OCI-LY1 (cell line): ENCODE measurements around the gene FN1.
"Not testable (repeated sequence)": the region's sequence is repeated elsewhere in the genome, so short reads cannot be mapped to it uniquely, and the experiment has no call there.

ENCODE experiments used
- H2AFZ ChIP-seq: fragments of 200-600 bp; sonication (generic), shearing (Covaris generic); 2 replicates; pipeline ENCODE4 v1.6.0; 2014; ENCODE audit warnings: antibody characterized with exemption, mild to moderate bottlenecking, low read length
- H3F3A ChIP-seq: fragments of 200-600 bp; sonication (generic), shearing (Covaris generic); 2 replicates; pipeline ENCODE4 v1.6.0; 2014; ENCODE audit warnings: mild to moderate bottlenecking, antibody characterized with exemption, low read length, moderate library complexity; ENCODE audit not compliant: insufficient read depth
- H3K27ac ChIP-seq: fragments of 200-600 bp; sonication (generic); 2 replicates; pipeline ENCODE4 v1.5.1; 2014; ENCODE audit warnings: low read length, mixed run types, mild to moderate bottlenecking, low read depth; ENCODE audit not compliant: poor library complexity, severe bottlenecking
- H3K27me3 ChIP-seq: fragments of 200-600 bp; sonication (generic); 2 replicates; pipeline ENCODE4 v1.6.0; 2014; ENCODE audit warnings: antibody characterized with exemption, mild to moderate bottlenecking, low read length, moderate library complexity; ENCODE audit not compliant: insufficient read depth
- H3K36me3 ChIP-seq: fragments of 200-600 bp; sonication (generic); 2 replicates; pipeline ENCODE4 v1.6.1; 2014; ENCODE audit warnings: mild to moderate bottlenecking, antibody characterized with exemption, low read length, moderate library complexity, mixed read lengths; ENCODE audit not compliant: insufficient read depth
- H3K4me1 ChIP-seq: fragments of 200-600 bp; sonication (generic); 2 replicates; pipeline ENCODE4 v1.5.1; 2014; ENCODE audit warnings: mild to moderate bottlenecking, low read length, moderate library complexity; ENCODE audit not compliant: insufficient read depth, severe bottlenecking
- H3K4me2 ChIP-seq: fragments of 200-600 bp; sonication (generic), shearing (Covaris generic); 2 replicates; pipeline ENCODE4 v1.6.1; 2014; ENCODE audit warnings: low read length
- H3K4me3 ChIP-seq: fragments of 200-600 bp; sonication (generic); 2 replicates; pipeline ENCODE4 v1.5.1; 2014; ENCODE audit warnings: low read length, low read depth, mild to moderate bottlenecking, mixed read lengths; ENCODE audit not compliant: poor library complexity, severe bottlenecking
- H3K79me2 ChIP-seq: fragments of 200-600 bp; shearing (Covaris generic); 2 replicates; pipeline ENCODE4 v1.6.1; 2016; ENCODE audit warnings: mixed run types, low read length, mixed read lengths; ENCODE audit not compliant: insufficient read depth
- H3K9ac ChIP-seq: fragments of 200-600 bp; sonication (generic), shearing (Covaris generic); 2 replicates; pipeline ENCODE4 v1.6.1; 2014; ENCODE audit warnings: mild to moderate bottlenecking, low read length, mixed read lengths
- H3K9me2 ChIP-seq: fragments of 200-600 bp; sonication (generic), shearing (Covaris generic); 2 replicates; pipeline ENCODE4 v1.6.1; 2014; ENCODE audit warnings: low read depth, mild to moderate bottlenecking, low read length, mixed read lengths
- H3K9me3 ChIP-seq: fragments of 200-600 bp; shearing (Covaris generic); 2 replicates; pipeline ENCODE4 v1.6.1; 2014; ENCODE audit warnings: low read length, mixed read lengths
- H4K20me1 ChIP-seq: fragments of 200-600 bp; sonication (generic), shearing (Covaris generic); 2 replicates; pipeline ENCODE4 v1.6.0; 2016; ENCODE audit warnings: mild to moderate bottlenecking, low read length; ENCODE audit not compliant: insufficient read depth
- EZH2 ChIP-seq: fragments of 200-600 bp; sonication (generic), shearing (Covaris generic); IDR thresholded peaks from 2 replicates; pipeline ENCODE4 v1.8.0; 2017; ENCODE audit warnings: borderline replicate concordance, mixed run types, mild to moderate bottlenecking, antibody characterized with exemption, low read length, moderate library complexity, mixed read lengths
- TF ChIP-seq, protein P1 (sequence below): fragments of 200-600 bp; sonication (generic), shearing (Covaris generic); IDR thresholded peaks from 2 replicates; pipeline ENCODE4 v1.5.1; 2017; ENCODE audit warnings: mild to moderate bottlenecking, antibody characterized with exemption, low read length, moderate library complexity, mixed read lengths

The FN1 gene

DNA sequence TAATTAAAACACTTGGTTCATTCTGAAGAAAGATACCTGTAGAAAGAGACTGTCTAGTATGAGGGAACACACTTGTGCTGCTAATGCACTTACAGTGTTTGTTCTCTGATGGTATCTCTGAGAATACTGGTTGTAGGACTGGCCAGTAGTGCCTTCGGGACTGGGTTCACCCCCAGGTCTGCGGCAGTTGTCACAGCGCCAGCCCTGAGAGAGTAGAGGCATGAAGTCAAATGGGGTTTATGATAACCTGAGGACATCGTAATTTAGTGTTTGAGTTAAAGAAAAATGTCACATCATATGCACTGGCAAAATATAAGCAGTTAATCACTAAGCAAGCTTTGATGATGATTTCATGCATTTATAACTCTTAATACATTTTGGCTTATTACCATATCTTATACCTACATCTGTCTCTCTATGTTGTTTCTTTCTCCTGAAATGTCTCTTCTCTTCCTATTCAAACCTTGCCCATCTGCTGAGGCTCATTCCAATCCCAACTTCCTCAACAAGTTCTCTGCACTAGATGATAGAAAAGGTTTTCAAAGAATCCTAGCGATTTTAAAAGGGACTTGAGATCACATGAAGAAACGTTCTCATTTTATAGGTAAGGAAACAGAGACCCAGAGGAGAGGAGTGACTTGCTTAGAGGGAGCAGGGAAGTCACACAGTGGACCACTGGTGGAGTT is 73.8 kb downstream of the FN1 start:
- no peaks in the 10 kb centered on the region for H3K4me1 ChIP-seq
- no peak for TF ChIP-seq EZH2
- TF ChIP-seq, protein P1, sequence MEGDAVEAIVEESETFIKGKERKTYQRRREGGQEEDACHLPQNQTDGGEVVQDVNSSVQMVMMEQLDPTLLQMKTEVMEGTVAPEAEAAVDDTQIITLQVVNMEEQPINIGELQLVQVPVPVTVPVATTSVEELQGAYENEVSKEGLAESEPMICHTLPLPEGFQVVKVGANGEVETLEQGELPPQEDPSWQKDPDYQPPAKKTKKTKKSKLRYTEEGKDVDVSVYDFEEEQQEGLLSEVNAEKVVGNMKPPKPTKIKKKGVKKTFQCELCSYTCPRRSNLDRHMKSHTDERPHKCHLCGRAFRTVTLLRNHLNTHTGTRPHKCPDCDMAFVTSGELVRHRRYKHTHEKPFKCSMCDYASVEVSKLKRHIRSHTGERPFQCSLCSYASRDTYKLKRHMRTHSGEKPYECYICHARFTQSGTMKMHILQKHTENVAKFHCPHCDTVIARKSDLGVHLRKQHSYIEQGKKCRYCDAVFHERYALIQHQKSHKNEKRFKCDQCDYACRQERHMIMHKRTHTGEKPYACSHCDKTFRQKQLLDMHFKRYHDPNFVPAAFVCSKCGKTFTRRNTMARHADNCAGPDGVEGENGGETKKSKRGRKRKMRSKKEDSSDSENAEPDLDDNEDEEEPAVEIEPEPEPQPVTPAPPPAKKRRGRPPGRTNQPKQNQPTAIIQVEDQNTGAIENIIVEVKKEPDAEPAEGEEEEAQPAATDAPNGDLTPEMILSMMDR = no peak
- no peak overlapping the region for H3K9ac ChIP-seq
- H3K79me2 ChIP-seq = no peaks in the 10 kb centered on the region
- H3K9me3 ChIP-seq = no peaks in the 10 kb centered on the region
- no peaks in the 10 kb centered on the region for H3K9me2 ChIP-seq
- H3K4me3 ChIP-seq = no peak overlapping the region
- H3K4me2 ChIP-seq = no peak overlapping the region
- no peaks in the 10 kb centered on the region for H3K27me3 ChIP-seq
- no peaks in the 10 kb centered on the region for H4K20me1 ChIP-seq
- H3K27ac ChIP-seq = no peak overlapping the region
- H3F3A ChIP-seq = no peaks in the 10 kb centered on the region
- peaks cover 59% of the 10 kb centered on the region for H3K36me3 ChIP-seq
- H2AFZ ChIP-seq = no peak overlapping the region

DNA sequence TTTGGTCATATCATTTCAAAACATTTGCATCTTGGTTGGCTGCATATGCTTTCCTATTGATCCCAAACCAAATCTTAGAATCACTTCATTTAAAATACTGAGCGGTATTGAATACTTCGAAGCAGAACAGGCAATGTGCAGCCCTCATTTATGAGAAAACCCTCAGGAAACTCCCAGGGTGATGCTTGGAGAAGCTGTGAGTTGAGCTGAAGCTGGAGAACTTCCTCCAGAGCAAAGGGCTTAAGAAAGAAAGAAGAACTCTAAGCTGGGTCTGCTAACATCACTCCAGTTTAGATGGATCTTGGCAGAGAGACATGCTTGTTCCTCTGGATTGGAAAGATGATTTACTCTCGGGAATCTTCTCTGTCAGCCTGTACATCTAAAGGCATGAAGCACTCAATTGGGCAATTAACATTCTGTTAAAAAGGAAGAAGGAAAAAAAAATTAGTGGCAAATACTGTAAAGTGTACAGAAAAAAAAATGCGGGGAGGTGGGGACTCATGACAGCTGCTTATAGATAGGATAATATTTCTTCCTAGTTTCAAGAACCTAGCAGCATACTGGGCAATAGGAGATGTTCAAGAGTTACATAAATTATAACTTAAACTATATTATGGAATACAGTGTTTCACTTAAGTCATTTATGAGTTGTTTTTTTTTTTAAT is 74.5 kb downstream of the FN1 start:
- no peaks in the 10 kb centered on the region for H3F3A ChIP-seq

GRCh38 chr2:215360596-215360995 is 75.3 kb downstream of the FN1 start:
- no peak overlapping the region for H3K4me2 ChIP-seq
- peaks cover 56% of the 10 kb centered on the region for H3K36me3 ChIP-seq
- no peak overlapping the region for H3K4me3 ChIP-seq
- H3K9me3 ChIP-seq = no peaks in the 10 kb centered on the region
- TF ChIP-seq, protein P1 = no peak
- TF ChIP-seq EZH2 = no peak
- no peaks in the 10 kb centered on the region for H3K4me1 ChIP-seq
- H4K20me1 ChIP-seq = no peaks in the 10 kb centered on the region
- no peaks in the 10 kb centered on the region for H3K79me2 ChIP-seq
- no peaks in the 10 kb centered on the region for H3K27me3 ChIP-seq
- H3K9ac ChIP-seq = no peak overlapping the region
- no peaks in the 10 kb centered on the region for H3K9me2 ChIP-seq
- H3F3A ChIP-seq = no peaks in the 10 kb centered on the region
- no peak overlapping the region for H2AFZ ChIP-seq
- no peak overlapping the region for H3K27ac ChIP-seq

More for the DNA sequence above, 74.5 kb downstream of the FN1 start:
- no peaks in the 10 kb centered on the region for H3K27me3 ChIP-seq
- no peaks in the 10 kb centered on the region for H4K20me1 ChIP-seq
- H3K36me3 ChIP-seq = peaks cover 58% of the 10 kb centered on the region
- H3K27ac ChIP-seq = no peak overlapping the region
- no peaks in the 10 kb centered on the region for H3K4me1 ChIP-seq
- H3K9me2 ChIP-seq = no peaks in the 10 kb centered on the region
- H3K79me2 ChIP-seq = no peaks in the 10 kb centered on the region
- H3K4me2 ChIP-seq = no peak overlapping the region
- no peak overlapping the region for H3K4me3 ChIP-seq
- TF ChIP-seq, protein P1 = no peak
- TF ChIP-seq EZH2 = no peak
- H3K9ac ChIP-seq = no peak overlapping the region
- no peaks in the 10 kb centered on the region for H3K9me3 ChIP-seq
- H2AFZ ChIP-seq = no peak overlapping the region

- not testable (repeated sequence) for H3K27me3 ChIP-seq, H3K27ac ChIP-seq, H3F3A ChIP-seq
Observed at GRCh38 chr2:215360059-215360458, 75.8 kb downstream of the FN1 start.

More at GRCh38 chr2:215360059-215360458, 75.8 kb downstream of the FN1 start:
- H3K9me2 ChIP-seq, H3K4me2 ChIP-seq, H3K4me3 ChIP-seq, H3K4me1 ChIP-seq, H3K79me2 ChIP-seq, H2AFZ ChIP-seq, H3K9ac ChIP-seq, H4K20me1 ChIP-seq, H3K9me3 ChIP-seq: not testable (repeated sequence)
- peaks cover 55% of the 10 kb centered on the region for H3K36me3 ChIP-seq
